ENCODE results near the gene HNRNPU. TPM values are rescaled to one million over a fixed set of nuclear protein-coding genes. Genes with fewer than 3 reads are reported as not detected.
A peak's percentile ranks its signal among the peaks of the same experiment; 100 is the strongest.

HNRNPU gene
- total RNA-seq, 1 donor from 2014 or later, result 167 TPM

DNA sequence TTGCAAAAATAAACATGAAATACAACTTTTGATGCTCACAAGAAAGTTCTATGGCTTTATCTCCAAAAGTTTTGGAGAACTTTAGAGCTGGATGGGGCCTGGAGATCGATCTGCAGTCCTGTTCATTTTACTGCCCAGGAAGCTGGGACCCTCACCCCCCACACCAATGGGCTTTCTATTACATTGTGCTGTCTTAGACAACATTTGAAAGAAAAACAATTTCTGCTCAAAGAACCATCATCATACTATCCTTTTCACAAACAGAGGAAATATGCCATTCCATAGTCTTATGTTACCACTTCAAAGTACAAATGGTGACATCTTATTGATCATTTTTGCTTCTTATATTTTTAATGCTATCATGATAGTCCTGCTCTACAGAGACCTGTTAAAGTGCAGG is 2.0 kb upstream of the HNRNPU start:
- Histone ChIP-seq H3K36me3 (no peaks in the 10 kb centered on the region), H3K9me3 (replicated peaks) (no peaks in the 10 kb centered on the region), H3K27me3 (ENCODE audit: low read depth) (no peaks in the 10 kb centered on the region), H3K4me1 (peaks cover 48% of the 10 kb centered on the region), H3K4me3 (no peak overlapping the region), H3K27ac (replicated peaks) (peak overlapping the region; percentile 100)
- TF ChIP-seq, protein P1, sequence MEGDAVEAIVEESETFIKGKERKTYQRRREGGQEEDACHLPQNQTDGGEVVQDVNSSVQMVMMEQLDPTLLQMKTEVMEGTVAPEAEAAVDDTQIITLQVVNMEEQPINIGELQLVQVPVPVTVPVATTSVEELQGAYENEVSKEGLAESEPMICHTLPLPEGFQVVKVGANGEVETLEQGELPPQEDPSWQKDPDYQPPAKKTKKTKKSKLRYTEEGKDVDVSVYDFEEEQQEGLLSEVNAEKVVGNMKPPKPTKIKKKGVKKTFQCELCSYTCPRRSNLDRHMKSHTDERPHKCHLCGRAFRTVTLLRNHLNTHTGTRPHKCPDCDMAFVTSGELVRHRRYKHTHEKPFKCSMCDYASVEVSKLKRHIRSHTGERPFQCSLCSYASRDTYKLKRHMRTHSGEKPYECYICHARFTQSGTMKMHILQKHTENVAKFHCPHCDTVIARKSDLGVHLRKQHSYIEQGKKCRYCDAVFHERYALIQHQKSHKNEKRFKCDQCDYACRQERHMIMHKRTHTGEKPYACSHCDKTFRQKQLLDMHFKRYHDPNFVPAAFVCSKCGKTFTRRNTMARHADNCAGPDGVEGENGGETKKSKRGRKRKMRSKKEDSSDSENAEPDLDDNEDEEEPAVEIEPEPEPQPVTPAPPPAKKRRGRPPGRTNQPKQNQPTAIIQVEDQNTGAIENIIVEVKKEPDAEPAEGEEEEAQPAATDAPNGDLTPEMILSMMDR (IDR thresholded peaks at IDR 0.05; ENCODE audit: borderline replicate concordance), result no peak
- DNase-seq, result no peak
- intact Hi-C loops (cut with micrococcal nuclease), result loop anchor here (10.0 kb wide), 1 partner anchor 178 kb away; no protein-coding TSS in a partner anchor

DNA sequence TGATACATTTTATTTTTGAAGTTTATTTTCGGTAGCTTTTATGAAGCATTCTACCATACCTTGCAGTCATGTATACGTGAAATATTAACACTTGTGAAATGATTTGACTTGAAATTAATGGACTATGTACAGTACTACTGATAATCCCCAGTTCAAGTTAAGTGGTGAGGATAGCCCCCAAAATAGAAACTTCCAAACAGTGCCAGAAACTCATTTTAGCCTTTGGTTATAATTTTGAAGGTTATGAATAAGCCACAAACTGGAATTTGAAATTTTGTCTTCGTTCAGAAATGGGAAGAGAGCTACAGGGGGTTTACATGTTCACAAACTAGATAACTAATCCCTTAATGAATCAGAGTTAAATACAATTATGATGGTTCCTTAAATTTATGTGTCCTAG is 1.5 kb upstream of the HNRNPU start:
- H3K27me3 ChIP-seq (ENCODE audit: low read depth), result no peaks in the 10 kb centered on the region
- peak overlapping the region; percentile 100 for H3K27ac ChIP-seq (replicated peaks)
- no peak for DNase-seq
- no peak overlapping the region for H3K4me3 ChIP-seq
- TF ChIP-seq, protein P1 (IDR thresholded peaks at IDR 0.05; ENCODE audit: borderline replicate concordance), result no peak
- peaks cover 54% of the 10 kb centered on the region for H3K4me1 ChIP-seq
- intact Hi-C loops (cut with micrococcal nuclease), result loop anchor here (10.0 kb wide), 1 partner anchor 179 kb away; no protein-coding TSS in a partner anchor
- peaks cover under 1% of the 10 kb centered on the region for H3K36me3 ChIP-seq
- no peaks in the 10 kb centered on the region for H3K9me3 ChIP-seq (replicated peaks)

DNA sequence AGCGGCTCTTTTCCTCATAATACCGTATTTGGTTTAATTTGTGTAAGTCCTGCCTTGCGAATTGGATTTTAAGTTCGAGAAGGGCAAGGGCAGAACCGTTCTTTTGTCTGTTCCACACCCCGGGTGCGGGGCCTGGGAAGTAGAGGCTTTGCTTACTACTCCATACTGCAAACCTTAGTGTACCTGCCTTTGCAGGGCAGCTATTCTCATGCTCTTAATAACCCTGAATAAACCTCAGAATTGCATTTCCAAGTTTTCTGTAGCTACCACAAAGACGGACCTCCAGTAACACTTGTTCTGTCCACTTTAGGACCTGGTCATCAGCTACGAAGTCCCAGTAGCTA is 657 bp upstream of the HNRNPU start:
- Histone ChIP-seq H3K27me3 (ENCODE audit: low read depth) (no peaks in the 10 kb centered on the region), H3K36me3 (peaks cover 9% of the 10 kb centered on the region), H3K4me3 (peak overlapping the region; percentile 99), H3K27ac (replicated peaks) (peak overlapping the region; percentile 100), H3K4me1 (peaks cover 62% of the 10 kb centered on the region), H3K9me3 (replicated peaks) (no peaks in the 10 kb centered on the region)
- DNase-seq, result peak; percentile 23
- TF ChIP-seq, protein P1 (IDR thresholded peaks at IDR 0.05; ENCODE audit: borderline replicate concordance), result no peak
- intact Hi-C loops (cut with micrococcal nuclease), result loop anchor here (10.0 kb wide), 1 partner anchor 180 kb away; no protein-coding TSS in a partner anchor

DNA sequence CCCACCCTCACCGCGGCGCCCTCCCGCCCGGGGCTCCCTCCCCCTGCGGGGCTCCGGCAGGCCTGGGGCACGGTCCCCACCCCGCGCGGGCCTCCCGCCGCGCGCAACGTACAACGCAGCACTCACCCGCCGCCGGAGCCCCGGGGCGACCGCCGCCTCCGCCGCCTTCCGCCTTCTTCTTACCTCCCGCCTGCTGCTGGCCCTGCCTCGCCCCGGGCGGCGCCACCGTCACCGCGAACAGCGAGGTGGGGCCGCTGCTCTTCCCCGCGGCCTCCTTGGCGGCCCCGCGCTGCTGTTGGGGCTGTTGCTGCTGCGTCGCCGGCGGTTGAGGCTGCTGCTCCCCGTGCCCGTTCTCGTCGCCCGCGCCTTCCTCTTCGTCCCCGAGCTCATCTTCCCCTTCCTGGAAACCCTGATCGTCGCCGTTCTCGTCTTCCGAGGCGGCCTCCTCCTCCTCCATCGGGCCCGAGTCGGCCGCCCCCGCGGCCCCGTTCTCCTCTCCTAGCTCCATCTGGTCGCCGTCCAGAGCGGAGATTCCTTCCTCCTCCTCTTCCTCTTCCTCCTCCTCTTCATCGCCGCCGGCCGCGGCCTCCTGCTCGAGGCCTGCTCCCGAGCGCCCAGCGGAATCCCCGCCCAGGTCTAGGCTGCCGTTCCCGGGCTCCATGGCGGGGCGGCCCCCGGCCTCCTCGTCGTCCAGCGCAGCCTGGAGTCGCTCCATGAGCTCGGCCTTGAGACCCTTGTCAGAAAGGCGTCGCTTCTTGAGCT is 671 bp downstream of the HNRNPU start:
- no peaks in the 10 kb centered on the region for H3K27me3 ChIP-seq (ENCODE audit: low read depth)
- intact Hi-C loops (cut with micrococcal nuclease), result loop anchor here (2.0 to 10.0 kb wide), 2 partner anchors 107 to 181 kb away; no protein-coding TSS in a partner anchor
- H3K27ac ChIP-seq (replicated peaks), result peak overlapping the region; percentile 100
- TF ChIP-seq, protein P1 (IDR thresholded peaks at IDR 0.05; ENCODE audit: borderline replicate concordance), result no peak
- H3K9me3 ChIP-seq (replicated peaks), result no peaks in the 10 kb centered on the region
- H3K4me3 ChIP-seq, result peak overlapping the region; percentile 99
- peak; percentile 35 for DNase-seq
- H3K36me3 ChIP-seq, result peaks cover 22% of the 10 kb centered on the region
- peaks cover 75% of the 10 kb centered on the region for H3K4me1 ChIP-seq

DNA sequence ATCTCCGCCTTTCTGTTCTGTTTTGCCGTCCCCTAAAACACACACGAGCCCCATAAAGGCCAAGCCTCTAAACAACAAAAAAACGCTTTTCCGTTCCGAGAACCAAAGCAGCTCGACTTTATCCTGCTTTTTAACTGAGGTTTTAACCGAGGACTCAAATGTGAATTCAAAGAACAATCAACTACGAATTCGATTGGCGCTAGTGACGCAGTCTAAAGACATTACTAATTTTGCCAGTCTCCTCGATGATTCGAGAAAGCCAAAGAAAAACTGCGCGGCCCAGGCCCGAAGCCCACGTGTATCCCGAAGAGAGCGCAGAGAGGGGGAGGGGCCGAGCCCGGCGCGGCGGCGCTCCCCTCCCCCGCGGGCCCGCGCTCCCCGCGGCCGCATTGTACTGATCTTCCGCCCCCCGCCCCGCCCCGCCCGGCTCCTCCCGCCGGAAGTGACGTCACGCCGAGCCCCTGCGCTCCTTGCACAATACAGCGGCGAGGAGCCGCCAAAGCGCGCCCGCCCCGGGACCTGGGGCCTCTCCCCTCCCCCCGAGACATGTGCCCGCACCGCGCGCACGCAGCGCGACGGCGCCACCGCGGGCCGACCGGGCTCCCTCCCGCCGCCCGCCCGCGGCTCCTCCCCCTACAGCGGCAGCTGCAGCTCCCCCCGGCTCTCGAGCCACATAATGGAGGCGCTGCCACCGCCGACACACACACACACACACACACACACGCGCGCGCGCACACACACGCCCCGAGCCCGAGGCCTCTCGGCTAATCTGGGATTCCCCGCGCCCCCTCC is 1.4 kb downstream of the HNRNPU start:
- Histone ChIP-seq H3K36me3 (peaks cover 30% of the 10 kb centered on the region), H3K9me3 (replicated peaks) (no peaks in the 10 kb centered on the region), H3K4me3 (peak overlapping the region; percentile 99), H3K27me3 (ENCODE audit: low read depth) (no peaks in the 10 kb centered on the region), H3K4me1 (peaks cover 83% of the 10 kb centered on the region), H3K27ac (replicated peaks) (peak overlapping the region; percentile 100)
- intact Hi-C loops (cut with micrococcal nuclease), result loop anchor here (2.0 to 10.0 kb wide), 2 partner anchors 108 to 182 kb away; no protein-coding TSS in a partner anchor
- peak; percentile 99 for DNase-seq
- TF ChIP-seq, protein P1 (IDR thresholded peaks at IDR 0.05; ENCODE audit: borderline replicate concordance), result no peak

Measured in left ventricle myocardium inferior (tissue), 1 donor.